Retina (tissue), 1 donor: ENCODE data around the gene UBL4A.
A peak's percentile ranks its signal among the peaks of the same experiment; 100 is the strongest.

Source experiments
- DNase-seq: peaks from one replicate; pipeline ENCODE4 v3.0.0-alpha.2; 2016

UBL4A gene

DNA sequence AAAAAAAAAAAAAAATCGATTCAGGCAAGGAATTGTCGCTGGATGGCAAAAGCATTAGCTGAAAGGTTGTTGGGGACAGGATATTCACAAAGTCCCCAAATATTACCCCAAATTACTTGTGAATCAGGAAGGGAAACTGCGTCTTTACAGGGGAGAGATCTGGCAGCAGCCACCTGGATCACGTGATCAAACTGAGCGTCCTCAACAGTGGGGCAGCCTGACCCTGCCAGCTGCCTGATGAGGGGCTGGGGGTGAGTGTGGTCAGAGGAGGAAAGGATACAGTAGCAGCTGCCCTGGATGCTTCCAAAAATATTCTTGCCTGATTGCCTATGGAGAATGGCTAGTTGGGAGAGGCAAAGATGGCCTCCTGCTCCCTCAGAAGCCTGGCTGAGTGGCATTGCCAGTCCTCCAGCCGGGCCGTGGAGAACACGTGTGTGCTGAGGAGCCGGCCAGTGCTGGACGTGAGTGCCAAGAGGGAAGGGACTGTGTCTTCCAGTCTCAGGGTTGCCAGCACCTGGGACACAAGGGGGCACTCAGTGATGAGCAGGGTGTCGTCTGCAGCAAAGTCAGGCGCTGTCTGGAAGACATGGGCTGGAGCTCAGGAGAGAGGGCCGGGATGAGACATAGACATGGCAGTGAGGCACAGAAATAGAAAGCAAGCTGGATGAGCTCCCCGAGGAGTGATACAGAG, 4.4 kb downstream of the UBL4A start:
- DNase-seq, result no peak

DNA sequence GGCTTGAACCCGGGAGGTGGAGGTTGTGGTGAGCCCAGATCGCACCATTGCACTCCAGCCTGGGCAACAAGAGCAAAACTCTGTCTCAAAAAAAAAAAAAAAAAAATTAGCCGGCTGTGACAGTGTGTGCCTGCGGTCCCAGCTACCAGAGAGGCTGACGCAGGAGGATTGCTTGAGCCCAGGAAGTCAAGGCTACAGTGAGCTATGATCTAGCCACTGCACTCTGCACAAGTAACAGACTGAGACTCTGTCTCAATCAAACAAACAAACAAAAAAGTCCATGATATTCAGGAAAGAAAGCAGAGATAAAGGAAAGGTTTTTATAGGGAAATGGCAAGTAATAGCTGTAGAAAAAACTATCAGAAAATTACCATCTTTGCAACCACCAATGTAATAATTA, 5.2 kb downstream of the UBL4A start:
- no peak for DNase-seq

DNA sequence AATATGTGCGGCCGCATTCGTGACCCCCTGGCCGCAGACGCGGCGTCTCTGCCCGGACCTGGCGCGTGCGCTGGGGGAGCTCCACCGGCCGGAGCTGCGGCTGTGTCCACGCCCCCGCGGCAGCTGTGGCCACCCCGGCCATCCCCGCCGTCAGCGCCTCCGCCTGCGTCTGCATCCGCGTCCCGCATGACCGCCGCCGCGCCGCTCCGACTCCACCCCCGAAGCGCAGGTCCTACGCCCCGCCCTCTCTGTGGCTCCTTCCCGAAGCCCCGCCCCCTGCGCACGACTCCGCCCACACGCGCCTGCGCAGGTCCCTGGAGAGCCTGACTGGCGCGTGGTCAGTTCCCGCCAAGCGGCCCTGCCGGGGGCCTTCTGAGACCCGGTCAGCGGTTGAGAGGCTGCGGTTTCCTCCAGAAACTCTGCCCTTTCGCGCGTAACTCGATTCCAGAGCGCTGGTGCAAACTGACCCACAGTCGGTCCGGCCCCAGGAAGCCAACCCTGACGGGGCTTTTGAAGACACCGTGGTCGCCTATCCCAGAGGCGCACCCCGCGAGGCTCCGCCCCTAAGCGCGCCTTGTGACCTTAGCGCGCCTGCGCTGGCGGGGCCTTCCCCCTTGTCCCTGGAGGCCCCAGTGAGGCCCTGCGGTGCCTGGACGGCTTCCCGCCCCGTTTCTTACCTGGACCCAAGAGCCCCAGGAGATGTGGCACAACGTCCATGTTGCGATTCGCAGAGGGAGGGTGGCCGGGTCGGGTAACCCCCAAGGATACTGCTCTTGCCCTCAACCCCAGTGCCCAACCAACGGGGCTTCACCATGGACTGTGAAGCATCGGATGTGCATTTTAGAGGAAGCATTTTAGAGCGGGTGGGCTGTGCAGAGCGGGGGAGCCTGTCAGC, 7.4 kb downstream of the UBL4A start, which contains the start of gene LAGE3:
Gene LAGE3 (minus strand): TSS at position 554 of the 895 bp plus-strand sequence. CDS start 366 bp downstream, at position 188.
- DNase-seq, result peak; percentile 94

DNA sequence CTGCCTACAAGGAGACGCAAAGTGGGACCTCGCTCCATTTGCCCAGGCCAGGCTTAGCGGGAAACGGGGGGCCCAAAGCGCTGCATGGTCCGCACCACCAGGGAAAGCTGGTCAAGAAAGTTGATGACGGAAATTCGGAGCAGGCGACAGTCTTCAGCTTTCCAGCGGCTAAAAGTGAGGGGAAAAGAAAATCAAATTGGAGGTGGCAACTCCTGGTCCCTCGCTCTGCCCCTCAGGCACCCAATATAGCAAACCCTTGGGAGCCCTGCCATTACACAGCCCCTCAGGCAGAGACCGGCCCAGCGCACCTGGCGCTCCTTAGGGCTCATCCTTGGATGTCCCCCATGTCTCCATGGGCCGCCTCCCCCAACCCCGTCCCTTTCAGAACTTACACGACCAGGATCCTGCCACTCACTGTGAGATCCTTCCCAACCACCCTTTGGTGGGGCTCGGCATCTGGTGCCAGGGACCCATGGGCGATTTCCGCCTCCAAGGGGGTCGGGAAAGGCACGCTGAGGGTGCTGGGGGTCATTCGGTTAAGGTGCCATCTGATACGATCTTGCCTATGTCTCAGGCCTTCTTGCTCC, 8.4 kb downstream of the UBL4A start:
- DNase-seq, result no peak

DNA sequence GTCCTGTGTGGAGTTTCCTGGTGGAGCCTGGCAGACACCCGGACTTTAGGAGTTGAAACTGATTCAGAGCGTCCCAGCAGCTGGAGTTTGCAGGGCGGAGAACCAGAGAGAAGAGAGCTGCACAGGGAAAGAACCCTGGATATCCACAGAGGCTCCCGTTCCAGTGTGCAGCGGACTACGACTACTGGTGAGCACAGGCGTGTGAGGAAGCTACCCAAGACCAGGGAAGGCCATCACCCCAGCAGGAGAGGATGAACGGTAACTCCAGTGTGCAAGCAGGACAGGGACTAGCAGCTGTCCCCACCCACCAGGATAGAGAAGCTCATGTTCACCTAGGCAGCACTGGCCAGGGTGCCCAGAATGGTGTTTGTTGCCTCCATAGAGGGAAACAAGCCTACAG, 9.6 kb downstream of the UBL4A start:
- no peak for DNase-seq

DNA sequence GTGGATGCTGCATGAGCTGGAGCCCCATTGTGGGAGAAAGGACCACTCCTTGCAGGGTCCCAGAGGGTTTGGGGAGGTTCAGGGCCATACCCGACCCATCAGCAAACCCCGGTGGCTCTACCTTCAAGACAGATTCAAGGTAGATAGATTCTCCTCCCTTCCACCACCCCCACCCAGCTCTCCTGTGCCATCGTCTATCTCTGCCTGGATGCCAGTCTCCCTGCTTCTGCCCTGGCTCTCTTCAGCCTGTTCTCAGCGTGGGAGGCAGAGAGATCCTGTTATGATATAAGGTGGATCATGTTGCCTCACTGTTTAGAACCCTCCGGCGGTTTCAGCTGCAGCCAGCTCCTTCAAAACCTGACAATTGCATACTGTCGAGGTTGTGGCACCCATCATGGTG, 12.7 kb downstream of the UBL4A start:
- no peak for DNase-seq

DNA sequence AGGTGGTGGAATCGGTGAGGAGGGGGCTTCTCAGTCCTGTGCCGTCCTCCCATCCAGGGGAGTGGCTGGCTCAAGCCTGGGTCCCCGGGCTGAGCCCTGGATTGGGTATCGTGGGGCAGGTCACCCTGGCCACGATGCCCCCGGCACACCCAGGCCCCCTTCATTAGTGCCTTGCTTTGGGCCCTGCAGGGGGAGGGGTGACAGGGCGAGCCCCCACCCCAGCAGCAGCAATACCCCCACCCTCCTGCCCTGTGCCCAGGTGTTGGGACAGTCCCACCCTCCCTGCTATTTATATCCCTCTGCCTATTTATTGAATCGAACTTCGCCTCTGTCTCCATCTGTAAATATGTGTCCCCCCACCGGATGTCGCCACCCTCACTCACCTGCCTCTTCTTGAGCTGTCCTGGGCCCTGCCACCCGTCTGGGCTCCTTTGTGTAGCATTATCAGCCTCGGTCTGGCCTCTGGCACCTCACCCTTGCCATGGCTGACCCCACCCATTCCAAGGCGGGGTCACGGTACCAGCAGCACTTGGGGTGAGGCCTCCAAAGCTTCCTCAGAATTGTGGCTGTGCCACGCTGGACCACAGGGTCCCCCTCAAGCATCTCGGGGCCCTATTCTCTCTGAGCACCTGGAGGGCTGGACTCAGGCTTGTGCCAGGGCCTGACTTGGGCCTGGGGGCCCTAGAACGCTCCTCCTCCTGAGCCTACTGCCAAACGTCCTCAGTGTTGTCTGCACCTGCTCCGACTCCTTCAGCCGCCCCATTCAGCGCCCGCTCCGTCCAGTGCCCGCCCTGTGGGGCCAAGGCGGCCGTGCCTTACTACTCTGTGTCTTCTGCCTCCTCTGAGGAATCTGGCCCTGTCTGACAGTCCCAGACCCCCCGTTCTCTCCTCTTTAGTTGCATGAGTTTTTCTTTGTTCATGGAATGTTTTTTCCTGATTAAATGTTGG, 13.5 kb downstream of the UBL4A start:
- no peak for DNase-seq

DNA sequence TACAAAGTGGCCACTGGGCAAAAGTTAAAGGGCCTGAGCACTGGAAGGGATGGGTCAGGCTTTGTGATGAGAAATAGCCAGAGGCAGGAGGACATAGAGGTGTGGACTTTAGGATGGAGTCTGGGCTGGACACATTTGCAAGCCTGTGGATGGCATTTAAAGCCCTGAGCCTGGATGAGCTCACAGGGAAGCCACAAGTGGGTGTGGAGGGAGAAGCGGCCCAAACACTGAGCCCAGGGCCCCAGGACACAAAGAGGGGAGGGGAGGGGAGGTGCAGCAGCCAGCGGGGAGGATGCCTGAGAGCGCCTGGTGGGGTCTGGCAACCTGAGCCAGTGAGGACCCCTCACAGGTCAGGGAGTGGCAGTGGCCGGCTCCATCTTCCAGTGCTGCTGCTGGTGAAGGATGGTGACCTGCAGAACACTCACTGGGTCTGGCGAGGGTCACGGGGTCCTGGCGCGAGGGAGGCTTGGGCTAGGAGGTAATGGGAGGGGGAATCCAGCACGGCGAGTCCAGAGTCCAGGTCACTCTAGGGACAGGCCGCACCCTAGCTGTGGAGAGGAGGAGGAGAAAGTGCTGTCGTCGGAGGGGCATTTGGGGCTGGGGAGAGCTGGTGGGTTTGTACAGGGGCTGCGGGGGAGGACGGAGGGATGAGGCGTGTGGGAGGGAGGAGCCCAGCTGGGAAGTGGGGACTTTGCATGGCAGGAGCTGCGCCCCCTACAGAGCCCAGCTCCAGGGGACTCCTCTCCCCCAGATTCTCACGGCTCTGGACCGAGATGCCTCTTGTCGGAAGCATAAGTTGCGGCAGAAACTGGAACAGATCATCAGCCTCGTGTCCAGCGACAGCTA, 14.4 kb downstream of the UBL4A start:
- DNase-seq, result no peak

DNA sequence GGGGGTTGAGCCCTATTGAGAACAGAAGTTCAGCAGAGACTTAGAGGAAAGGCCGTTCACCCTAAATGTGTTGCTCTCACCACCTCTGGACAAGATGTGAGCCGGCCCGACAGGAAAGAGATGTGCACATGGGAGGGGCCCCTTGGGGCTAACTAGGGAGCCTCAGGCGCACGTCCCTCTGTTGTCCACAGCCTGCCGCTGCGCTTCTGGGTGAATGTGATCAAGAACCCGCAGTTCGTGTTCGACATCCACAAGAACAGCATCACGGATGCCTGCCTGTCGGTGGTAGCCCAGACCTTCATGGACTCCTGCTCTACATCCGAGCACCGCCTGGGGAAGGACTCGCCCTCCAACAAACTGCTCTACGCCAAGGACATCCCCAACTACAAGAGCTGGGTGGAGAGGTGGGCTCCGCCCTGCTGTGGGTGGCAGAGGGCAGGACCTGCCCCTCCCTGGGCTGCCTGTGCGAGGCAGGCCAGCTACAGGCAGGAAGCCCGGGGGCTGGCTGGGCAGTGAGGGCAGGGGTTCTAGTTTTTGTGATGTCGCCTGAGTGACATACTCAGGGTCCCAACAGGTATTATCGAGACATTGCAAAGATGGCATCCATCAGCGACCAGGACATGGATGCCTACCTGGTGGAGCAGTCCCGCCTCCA, 15.4 kb downstream of the UBL4A start:
- DNase-seq, result no peak

DNA sequence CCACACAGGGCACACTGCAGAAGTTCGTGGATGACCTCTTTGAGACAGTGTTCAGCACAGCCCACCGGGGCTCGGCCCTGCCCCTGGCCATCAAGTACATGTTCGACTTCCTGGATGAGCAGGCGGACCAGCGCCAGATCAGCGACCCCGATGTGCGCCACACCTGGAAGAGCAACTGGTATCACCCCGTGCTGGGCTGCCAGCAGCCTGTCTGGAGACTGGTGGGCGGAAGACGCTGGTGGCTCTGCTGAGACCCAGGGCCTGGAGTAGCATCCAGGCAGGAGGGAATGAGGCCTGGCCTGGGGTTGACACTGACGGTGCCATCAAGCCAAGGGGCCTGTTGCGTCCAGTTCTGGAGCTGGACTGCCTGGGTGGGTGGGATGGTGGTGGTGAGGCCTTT, 16.0 kb downstream of the UBL4A start:
- no peak for DNase-seq

DNA sequence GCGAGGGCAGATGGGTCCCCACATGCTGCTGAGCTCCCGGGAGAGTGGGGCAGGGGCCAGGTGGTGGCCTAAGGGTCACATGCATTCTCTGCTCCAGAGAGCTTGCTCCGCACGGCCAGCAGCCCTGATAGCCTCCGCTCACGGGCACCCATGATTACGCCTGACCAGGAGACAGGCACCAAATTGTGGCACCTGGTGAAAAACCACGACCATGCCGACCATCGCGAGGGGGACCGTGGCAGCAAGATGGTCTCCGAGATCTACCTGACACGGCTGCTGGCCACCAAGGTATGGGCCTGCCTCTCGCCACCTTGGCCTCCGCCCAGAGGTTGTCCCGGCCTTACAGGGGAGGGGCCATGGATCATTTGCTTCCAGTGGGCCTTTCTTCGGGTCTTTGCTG, 16.5 kb downstream of the UBL4A start:
- DNase-seq, result no peak

DNA sequence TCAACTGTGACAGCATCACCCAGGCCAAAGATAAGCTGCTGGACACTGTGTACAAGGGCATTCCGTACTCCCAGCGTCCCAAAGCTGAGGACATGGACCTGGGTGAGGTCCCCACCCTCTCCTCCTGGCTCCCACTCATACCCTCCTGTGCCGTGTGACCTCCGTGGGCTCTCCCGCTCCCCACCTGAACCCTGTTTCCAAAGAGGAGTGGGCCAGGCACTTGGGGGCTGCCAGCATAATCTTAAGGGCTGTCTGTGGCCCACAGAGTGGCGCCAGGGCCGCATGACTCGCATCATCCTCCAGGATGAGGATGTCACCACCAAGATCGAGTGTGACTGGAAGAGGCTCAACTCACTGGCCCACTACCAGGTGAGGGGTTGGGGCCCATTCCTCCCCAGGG, 17.3 kb downstream of the UBL4A start:
- DNase-seq, result no peak

DNA sequence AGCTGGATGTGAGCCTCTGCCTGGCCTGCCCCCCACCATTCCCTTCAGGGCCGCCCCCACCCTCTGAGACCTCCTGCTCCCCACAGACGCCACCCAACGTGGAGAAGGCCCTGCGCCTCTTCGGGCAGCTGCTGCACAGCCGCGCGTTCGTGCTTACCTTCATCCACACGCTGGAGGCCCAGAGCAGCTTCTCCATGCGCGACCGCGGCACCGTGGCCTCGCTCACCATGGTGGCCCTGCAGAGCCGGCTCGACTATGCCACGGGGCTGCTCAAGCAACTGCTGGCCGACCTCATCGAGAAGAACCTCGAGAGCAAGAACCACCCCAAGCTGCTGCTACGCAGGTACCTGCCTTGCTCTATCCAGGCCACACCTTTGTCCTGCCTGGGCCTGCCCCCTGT, 18.2 kb downstream of the UBL4A start:
- no peak for DNase-seq

DNA sequence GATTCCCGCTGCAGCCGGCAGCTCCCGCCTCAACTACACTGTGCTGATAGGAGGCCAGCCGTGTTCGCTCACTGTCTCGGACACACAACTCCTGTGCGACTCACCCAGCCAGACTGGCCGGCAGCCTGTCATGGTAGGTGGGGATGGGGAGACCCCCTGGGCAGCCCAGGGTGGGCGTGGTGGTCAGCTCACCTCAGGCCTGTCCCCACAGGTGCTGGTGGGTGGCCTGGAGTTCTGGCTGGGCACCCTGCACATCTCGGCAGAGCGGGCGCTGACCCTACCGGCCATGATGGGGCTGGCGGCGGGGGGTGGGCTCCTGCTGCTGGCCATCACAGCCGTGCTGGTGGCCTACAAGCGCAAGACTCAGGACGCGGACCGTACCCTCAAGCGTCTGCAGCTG, 18.9 kb downstream of the UBL4A start:
- DNase-seq, result no peak

DNA sequence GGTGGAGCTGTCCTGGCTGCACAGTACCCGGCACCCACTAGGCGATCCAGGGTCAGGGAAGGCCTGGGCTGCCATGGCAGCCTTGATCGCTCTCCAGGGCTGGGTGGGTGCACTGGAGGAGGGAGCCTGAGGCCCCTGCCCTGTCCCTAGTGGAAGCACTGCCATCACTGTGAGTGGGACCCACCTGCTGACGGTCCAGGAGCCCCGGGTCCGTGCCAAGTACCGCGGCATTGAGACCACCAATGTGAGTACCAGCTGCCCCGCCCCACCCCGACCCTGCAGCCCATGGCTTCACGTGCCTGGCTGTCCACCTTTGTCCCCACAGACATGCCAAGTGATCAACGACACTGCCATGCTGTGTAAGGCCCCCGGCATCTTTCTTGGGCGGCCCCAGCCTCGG, 19.5 kb downstream of the UBL4A start:
- DNase-seq, result no peak

DNA sequence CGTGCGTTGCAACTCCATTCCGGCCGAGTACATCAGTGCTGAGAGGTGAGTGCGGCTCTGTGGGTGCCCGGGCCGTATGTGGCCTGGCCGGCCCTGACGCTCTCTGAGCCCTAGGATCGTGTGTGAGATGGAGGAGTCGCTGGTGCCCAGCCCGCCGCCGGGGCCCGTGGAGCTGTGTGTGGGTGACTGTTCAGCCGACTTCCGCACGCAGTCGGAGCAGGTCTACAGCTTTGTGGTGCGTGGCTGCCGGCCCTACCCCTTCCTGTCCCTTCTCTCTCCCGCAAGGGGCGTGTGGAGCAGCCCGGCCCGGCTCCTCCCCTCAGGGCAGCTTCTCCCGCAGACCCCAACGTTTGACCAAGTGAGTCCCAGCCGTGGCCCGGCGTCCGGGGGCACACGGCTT, 20.4 kb downstream of the UBL4A start:
- no peak for DNase-seq

DNA sequence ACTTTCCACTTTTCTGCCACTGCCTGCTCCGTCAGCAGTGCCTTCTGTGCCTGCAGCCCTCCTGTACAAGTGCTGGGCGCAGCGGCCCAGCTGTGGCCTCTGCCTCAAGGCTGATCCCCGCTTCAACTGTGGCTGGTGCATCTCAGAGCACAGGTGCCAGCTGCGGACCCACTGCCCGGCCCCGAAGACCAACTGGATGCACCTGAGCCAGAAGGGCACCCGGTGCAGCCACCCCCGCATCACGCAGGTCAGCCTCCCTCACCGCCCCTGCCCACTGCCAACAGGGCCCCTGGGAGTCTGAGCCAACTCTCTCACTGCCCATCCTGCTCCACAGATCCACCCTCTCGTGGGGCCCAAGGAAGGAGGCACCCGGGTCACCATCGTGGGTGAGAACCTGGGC, 20.8 kb downstream of the UBL4A start:
- no peak for DNase-seq

DNA sequence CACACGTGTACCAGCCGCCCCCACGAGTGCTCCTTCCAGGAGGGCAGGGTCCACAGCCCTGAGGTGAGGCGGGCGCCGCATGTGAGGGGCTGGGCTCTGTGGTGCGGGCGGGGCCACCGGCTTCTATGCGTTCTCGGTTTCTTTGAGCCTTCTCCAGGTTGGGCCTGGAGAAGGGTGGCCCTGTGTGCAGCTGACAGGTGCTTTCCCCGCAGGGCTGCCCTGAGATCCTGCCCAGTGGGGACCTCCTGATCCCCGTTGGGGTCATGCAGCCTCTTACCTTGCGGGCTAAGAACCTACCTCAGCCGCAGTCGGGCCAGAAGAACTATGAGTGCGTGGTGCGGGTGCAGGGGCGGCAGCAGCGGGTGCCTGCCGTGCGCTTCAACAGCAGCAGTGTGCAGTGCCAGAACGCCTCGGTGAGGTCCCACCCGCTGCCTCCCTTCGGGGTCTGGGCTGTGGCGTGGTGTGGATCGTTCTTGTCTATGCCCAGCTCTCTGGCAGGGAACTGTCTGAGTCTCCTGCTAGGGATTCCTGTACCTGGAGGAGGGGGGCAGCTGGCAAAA, 21.5 kb downstream of the UBL4A start:
- no peak for DNase-seq

DNA sequence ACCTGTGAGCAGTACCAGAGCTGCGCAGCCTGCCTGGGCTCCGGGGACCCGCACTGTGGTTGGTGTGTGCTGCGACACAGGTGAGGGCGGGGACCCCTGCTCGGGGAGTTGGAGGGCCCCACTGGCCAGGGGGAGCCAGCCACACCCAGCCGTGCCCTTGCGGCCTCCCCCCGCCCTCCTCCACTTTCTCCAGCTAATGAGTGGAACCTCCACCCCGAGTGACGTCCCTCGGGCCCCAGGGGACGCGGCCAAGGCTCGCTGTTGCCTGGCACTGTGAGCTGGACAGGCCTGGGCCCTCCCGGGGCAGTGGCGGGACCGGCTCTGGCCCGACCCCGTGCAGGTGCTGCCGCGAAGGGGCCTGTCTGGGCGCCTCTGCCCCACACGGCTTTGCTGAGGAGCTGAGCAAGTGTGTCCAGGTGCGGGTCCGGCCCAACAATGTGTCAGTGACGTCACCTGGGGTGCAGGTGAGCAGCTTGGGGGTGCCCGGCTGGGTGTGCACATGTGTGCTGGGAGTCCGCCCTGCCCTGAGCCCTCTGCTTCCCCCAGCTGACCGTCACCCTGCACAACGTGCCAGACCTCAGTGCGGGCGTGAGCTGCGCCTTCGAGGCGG, 22.7 kb downstream of the UBL4A start:
- DNase-seq, result no peak

DNA sequence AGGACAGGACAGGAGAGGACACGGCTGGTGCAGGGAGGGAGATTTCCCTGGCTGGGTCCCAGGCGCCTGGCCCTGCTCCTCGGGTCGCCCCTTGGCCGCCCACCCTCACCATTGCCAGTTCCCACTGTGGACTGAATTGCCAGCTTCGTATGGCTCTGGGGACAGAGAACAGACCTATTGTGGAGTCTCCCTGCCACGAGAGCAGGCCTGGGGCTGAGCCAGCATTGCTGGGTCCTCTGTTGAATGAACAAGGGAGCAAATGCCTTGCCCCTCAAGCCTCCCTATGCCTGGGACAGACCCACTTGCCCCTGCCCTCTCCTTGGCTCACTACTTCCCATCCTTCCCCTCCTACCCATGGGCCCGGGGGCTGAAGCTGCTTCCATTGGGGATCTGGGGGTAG, 24.0 kb downstream of the UBL4A start:
- no peak for DNase-seq
